ENCODE measurements around the gene TMUB1.

Gene TMUB1

GRCh38 chr7:151085329-151085690, 2.0 kb upstream of the TMUB1 start:
- H3K4me3 ChIP-seq (ENCODE audit: low read depth, low read length): peak overlapping the region; percentile 38; the same call in 1 of the 2 replicates

GRCh38 chr7:151083824-151084160, 499 bp upstream of the TMUB1 start:
- no peak for DNase-seq (ENCODE audit: low read depth)
- peak overlapping the region; percentile 83 for H3K4me3 ChIP-seq (ENCODE audit: low read depth, low read length)
- TF ChIP-seq CTCF (IDR thresholded peaks at IDR 0.05; ENCODE audit: control insufficient read depth, extremely low read depth, insufficient read depth): no peak

More at GRCh38 chr7:151085329-151085690, 2.0 kb upstream of the TMUB1 start:
- no peak for DNase-seq (ENCODE audit: low read depth)
- TF ChIP-seq CTCF (IDR thresholded peaks at IDR 0.05; ENCODE audit: control insufficient read depth, extremely low read depth, insufficient read depth): no peak

- DNase-seq (ENCODE audit: low read depth): no peak
- TF ChIP-seq CTCF (IDR thresholded peaks at IDR 0.05; ENCODE audit: control insufficient read depth, extremely low read depth, insufficient read depth): no peak
- peak overlapping the region; percentile 83 for H3K4me3 ChIP-seq (ENCODE audit: low read depth, low read length)
Measured at GRCh38 chr7:151082141-151083070, 887 bp downstream of the TMUB1 start.

GRCh38 chr7:151081170-151082101, 1.9 kb downstream of the TMUB1 start:
- H3K4me3 ChIP-seq (ENCODE audit: low read depth, low read length): peak overlapping the region; percentile 83
- TF ChIP-seq CTCF (IDR thresholded peaks at IDR 0.05; ENCODE audit: control insufficient read depth, extremely low read depth, insufficient read depth): no peak
- no peak for DNase-seq (ENCODE audit: low read depth)

- peak; percentile 51 for DNase-seq (ENCODE audit: low read depth)
- TF ChIP-seq CTCF (IDR thresholded peaks at IDR 0.05; ENCODE audit: control insufficient read depth, extremely low read depth, insufficient read depth): no peak
- H3K4me3 ChIP-seq (ENCODE audit: low read depth, low read length): peak within 1 kb of the TSS; percentile 83
Measured at GRCh38 chr7:151080522-151081169, 2.6 kb downstream of the TMUB1 start, which contains the start of gene FASTK. Gene FASTK, minus strand, starts transcription at chr7:151080809. Its CDS starts 43 bp downstream, at chr7:151080766.

- no peak for DNase-seq (ENCODE audit: low read depth)
- H3K4me3 ChIP-seq (ENCODE audit: low read depth, low read length): peak overlapping the region; percentile 83
- TF ChIP-seq CTCF (IDR thresholded peaks at IDR 0.05; ENCODE audit: control insufficient read depth, extremely low read depth, insufficient read depth): no peak
Measured at GRCh38 chr7:151080067-151080521, 3.2 kb downstream of the TMUB1 start.
